Loucy (cell line): ENCODE results near the gene PVALB.

Experiments
- H2AFZ ChIP-seq: fragments of 200-600 bp; sonication (generic); 2 replicates; pipeline ENCODE4 v1.6.0; 2016; ENCODE audit warnings: antibody characterized with exemption, mild to moderate bottlenecking, low read length, moderate library complexity
- H3F3A ChIP-seq: fragments of 200-600 bp; 2 replicates; pipeline ENCODE4 v1.6.0; 2016; ENCODE audit warnings: antibody characterized with exemption, low read depth, mild to moderate bottlenecking
- H3K27me3 ChIP-seq: fragments of 200-600 bp; sonication (generic); 2 replicates; pipeline ENCODE4 v1.6.1; 2014; ENCODE audit warnings: low read length, mild to moderate bottlenecking; ENCODE audit not compliant: insufficient read depth, poor library complexity, severe bottlenecking
- H3K36me3 ChIP-seq: fragments of 200-600 bp; sonication (generic); 2 replicates; pipeline ENCODE4 v1.6.1; 2016; ENCODE audit warnings: low read length; ENCODE audit not compliant: insufficient read depth
- H3K4me1 ChIP-seq: fragments of 200-600 bp; sonication (generic); 2 replicates; pipeline ENCODE4 v1.5.1; 2014; ENCODE audit warnings: low read length, mild to moderate bottlenecking; ENCODE audit not compliant: insufficient read depth, poor library complexity, severe bottlenecking
- H3K4me2 ChIP-seq: fragments of 200-600 bp; sonication (generic); 2 replicates; pipeline ENCODE4 v1.6.0; 2014; ENCODE audit warnings: antibody characterized with exemption, low read length, low read depth, mild to moderate bottlenecking; ENCODE audit not compliant: poor library complexity, severe bottlenecking
- H3K4me3 ChIP-seq: fragments of 200-600 bp; sonication (generic); 2 replicates; pipeline ENCODE4 v1.5.1; 2014; ENCODE audit warnings: low read length, mild to moderate bottlenecking, mixed read lengths; ENCODE audit not compliant: poor library complexity, severe bottlenecking
- H3K79me2 ChIP-seq: fragments of 200-600 bp; sonication (generic); 2 replicates; pipeline ENCODE4 v1.6.1; 2014; ENCODE audit warnings: low read length; ENCODE audit not compliant: insufficient read depth
- H3K9ac ChIP-seq: fragments of 200-600 bp; sonication (generic); 2 replicates; pipeline ENCODE4 v1.6.0; 2014; ENCODE audit warnings: mild to moderate bottlenecking, low read depth, low read length, moderate library complexity; ENCODE audit not compliant: poor library complexity, severe bottlenecking
- H3K9me2 ChIP-seq: fragments of 200-600 bp; sonication (generic); replicated peaks from 2 replicates; pipeline ENCODE4 v1.6.1; 2016; ENCODE audit warnings: low read depth, low read length, mixed read lengths
- H3K9me3 ChIP-seq: fragments of 200-600 bp; sonication (generic); 2 replicates; pipeline ENCODE4 v1.6.1; 2014; ENCODE audit warnings: mild to moderate bottlenecking, antibody characterized with exemption, low read length, low read depth; ENCODE audit not compliant: insufficient read depth
- H4K20me1 ChIP-seq: fragments of 200-600 bp; sonication (generic); 2 replicates; pipeline ENCODE4 v1.6.0; 2014; ENCODE audit warnings: antibody characterized with exemption, low read length, mild to moderate bottlenecking; ENCODE audit not compliant: insufficient read depth, poor library complexity, severe bottlenecking
- EZH2phosphoT487 ChIP-seq: fragments of 200-600 bp; IDR thresholded peaks from 2 replicates; pipeline ENCODE4 v1.6.1; 2018; ENCODE audit warnings: antibody characterized with exemption, mild to moderate bottlenecking, moderate library complexity, borderline replicate concordance
- TF ChIP-seq, protein P1 (sequence below): fragments of 200-600 bp; sonication (generic); conservative IDR thresholded peaks from 2 replicates; pipeline ENCODE4 v1.5.1; 2014; ENCODE audit warnings: mild to moderate bottlenecking, antibody characterized with exemption, low read length

Gene PVALB

GRCh38 chr22:36762687-36763260 is 54.1 kb downstream of the PVALB start:
- H3K4me2 ChIP-seq: no peak overlapping the region
- H3F3A ChIP-seq: no peaks in the 10 kb centered on the region
- H3K79me2 ChIP-seq: no peaks in the 10 kb centered on the region
- H2AFZ ChIP-seq: no peak overlapping the region
- no peak overlapping the region for H3K9ac ChIP-seq
- H3K36me3 ChIP-seq: no peaks in the 10 kb centered on the region
- no peaks in the 10 kb centered on the region for H3K9me3 ChIP-seq
- H3K4me1 ChIP-seq: no peaks in the 10 kb centered on the region
- no peaks in the 10 kb centered on the region for H3K27me3 ChIP-seq
- no peak overlapping the region for H3K4me3 ChIP-seq
- no peaks in the 10 kb centered on the region for H3K9me2 ChIP-seq
- no peaks in the 10 kb centered on the region for H4K20me1 ChIP-seq
- TF ChIP-seq EZH2phosphoT487: no peak

DNA sequence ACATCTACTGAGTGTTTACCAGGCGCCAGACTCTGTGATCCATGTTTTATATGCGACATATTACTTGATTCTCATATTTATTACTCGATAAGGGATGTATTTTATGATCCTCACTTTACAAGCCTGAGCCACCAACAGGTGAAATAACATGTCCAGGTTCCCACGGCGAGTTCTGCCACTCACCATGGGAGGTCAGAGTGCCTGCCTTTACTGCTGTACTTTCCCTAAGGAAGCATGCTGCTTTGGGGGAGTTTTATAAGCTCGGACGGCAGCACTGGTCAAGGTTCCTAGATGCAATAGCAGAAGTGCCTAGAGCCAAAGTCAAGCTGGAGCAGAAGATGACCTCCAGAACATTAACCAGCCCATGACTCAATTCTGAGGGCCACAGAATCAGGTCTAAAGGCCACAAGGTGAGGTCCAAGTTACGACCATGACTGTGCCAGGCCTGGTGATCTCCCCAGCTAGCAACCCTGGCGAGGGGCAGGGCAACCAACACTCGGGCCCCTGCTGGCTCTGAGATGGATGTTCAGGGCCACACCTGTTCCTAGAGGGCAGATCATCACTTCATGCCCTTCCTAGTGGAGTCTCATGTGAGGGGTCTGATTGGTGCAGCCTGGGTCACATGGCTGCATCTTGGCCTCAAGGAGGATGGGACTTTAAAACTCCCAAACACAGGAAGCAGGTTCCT is 55.1 kb downstream of the PVALB start:
- Histone ChIP-seq H3K4me3 (no peak overlapping the region), H3K4me2 (no peak overlapping the region), H3K9ac (no peak overlapping the region), H3K9me3 (no peaks in the 10 kb centered on the region), H3K9me2 (no peaks in the 10 kb centered on the region), H3F3A (no peaks in the 10 kb centered on the region), H2AFZ (no peak overlapping the region), H3K27me3 (no peaks in the 10 kb centered on the region), H4K20me1 (no peaks in the 10 kb centered on the region), H3K4me1 (no peaks in the 10 kb centered on the region), H3K79me2 (no peaks in the 10 kb centered on the region), H3K36me3 (no peaks in the 10 kb centered on the region)
- no peak for TF ChIP-seq EZH2phosphoT487
- TF ChIP-seq, protein P1, sequence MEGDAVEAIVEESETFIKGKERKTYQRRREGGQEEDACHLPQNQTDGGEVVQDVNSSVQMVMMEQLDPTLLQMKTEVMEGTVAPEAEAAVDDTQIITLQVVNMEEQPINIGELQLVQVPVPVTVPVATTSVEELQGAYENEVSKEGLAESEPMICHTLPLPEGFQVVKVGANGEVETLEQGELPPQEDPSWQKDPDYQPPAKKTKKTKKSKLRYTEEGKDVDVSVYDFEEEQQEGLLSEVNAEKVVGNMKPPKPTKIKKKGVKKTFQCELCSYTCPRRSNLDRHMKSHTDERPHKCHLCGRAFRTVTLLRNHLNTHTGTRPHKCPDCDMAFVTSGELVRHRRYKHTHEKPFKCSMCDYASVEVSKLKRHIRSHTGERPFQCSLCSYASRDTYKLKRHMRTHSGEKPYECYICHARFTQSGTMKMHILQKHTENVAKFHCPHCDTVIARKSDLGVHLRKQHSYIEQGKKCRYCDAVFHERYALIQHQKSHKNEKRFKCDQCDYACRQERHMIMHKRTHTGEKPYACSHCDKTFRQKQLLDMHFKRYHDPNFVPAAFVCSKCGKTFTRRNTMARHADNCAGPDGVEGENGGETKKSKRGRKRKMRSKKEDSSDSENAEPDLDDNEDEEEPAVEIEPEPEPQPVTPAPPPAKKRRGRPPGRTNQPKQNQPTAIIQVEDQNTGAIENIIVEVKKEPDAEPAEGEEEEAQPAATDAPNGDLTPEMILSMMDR: no peak

DNA sequence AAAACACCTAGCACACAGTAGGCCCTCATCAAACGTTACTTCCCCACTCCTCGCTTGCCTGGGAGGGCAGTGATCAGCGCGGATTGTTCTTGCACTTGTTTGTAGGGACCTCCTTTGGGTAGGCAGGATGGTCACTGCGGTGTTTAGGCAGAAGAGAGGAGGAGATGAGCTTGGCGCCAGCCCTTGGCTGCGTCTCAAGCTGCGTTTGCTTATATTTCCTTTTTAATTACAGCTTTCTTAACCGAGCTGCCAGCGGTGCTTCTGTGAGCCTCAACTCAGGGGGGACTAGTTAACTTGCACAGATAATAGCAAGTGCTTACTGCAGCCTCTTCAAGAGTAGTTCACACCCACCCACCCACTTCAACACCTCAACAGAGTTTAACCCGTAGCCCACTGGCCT is 56.0 kb downstream of the PVALB start:
- H3K4me3 ChIP-seq: no peak overlapping the region
- H3K9me2 ChIP-seq: no peaks in the 10 kb centered on the region
- no peaks in the 10 kb centered on the region for H3K27me3 ChIP-seq
- H3K4me1 ChIP-seq: no peaks in the 10 kb centered on the region
- H3K36me3 ChIP-seq: no peaks in the 10 kb centered on the region
- H3F3A ChIP-seq: no peaks in the 10 kb centered on the region
- H3K79me2 ChIP-seq: no peaks in the 10 kb centered on the region
- H3K9ac ChIP-seq: no peak overlapping the region
- TF ChIP-seq, protein P1: no peak
- TF ChIP-seq EZH2phosphoT487: no peak
- H3K9me3 ChIP-seq: no peaks in the 10 kb centered on the region
- no peak overlapping the region for H3K4me2 ChIP-seq
- H2AFZ ChIP-seq: no peak overlapping the region
- no peaks in the 10 kb centered on the region for H4K20me1 ChIP-seq
